Astrocyte of the cerebellum (primary cell): ENCODE measurements around the gene POLR2J.

Source experiments
- DNase-seq: peaks from one replicate; pipeline ENCODE4 v3.0.0-alpha.2; 2011; ENCODE audit warnings: low read depth
- H3K4me3 ChIP-seq: 2 replicates; pipeline ENCODE4 v1.5.1; 2011; ENCODE audit warnings: mild to moderate bottlenecking, low read depth, low read length, moderate library complexity
- CTCF ChIP-seq: IDR thresholded peaks from 2 replicates; pipeline ENCODE4 v1.5.1; 2012; ENCODE audit warnings: low read length, low read depth, moderate library complexity, mild to moderate bottlenecking; ENCODE audit errors: missing control alignments
- in situ Hi-C: cut with HindIII; loops from 2 replicates; pipeline ENCODE4 v1.10.0; 2017; ENCODE audit warnings: low sequenced_read_pairs

POLR2J gene

GRCh38 chr7:102453319-102453718 lies 25.4 kb downstream of the POLR2J start:
- no peak for TF ChIP-seq CTCF
- DNase-seq = no peak
- in situ Hi-C loops = no loop called here
- H3K4me3 ChIP-seq = no peak overlapping the region

GRCh38 chr7:102452451-102452850 lies 26.3 kb downstream of the POLR2J start:
- DNase-seq = no peak
- in situ Hi-C loops = no loop called here
- no peak overlapping the region for H3K4me3 ChIP-seq
- no peak for TF ChIP-seq CTCF

GRCh38 chr7:102451371-102452054 lies 27.2 kb downstream of the POLR2J start:
- H3K4me3 ChIP-seq = no peak overlapping the region
- in situ Hi-C loops = no loop called here
- DNase-seq = no peak
- TF ChIP-seq CTCF = no peak

- TF ChIP-seq CTCF = no peak
- in situ Hi-C loops = no loop called here
- DNase-seq = no peak
- H3K4me3 ChIP-seq = no peak overlapping the region
Observed at GRCh38 chr7:102450242-102450641, 28.5 kb downstream of the POLR2J start.

GRCh38 chr7:102449136-102449535 lies 29.6 kb downstream of the POLR2J start:
- no peak for TF ChIP-seq CTCF
- DNase-seq = no peak
- in situ Hi-C loops = no loop called here
- H3K4me3 ChIP-seq = no peak overlapping the region

- in situ Hi-C loops = no loop called here
- no peak overlapping the region for H3K4me3 ChIP-seq
- no peak for DNase-seq
- no peak for TF ChIP-seq CTCF
Observed at GRCh38 chr7:102447311-102447710, 31.4 kb downstream of the POLR2J start.
